OCI-LY3 (cell line): ENCODE measurements around the gene MCHR2.

Experiments used
- H2AFZ ChIP-seq: fragments of 200-600, 300-600 bp; shearing (Covaris generic); 2 replicates; pipeline ENCODE4 v1.6.0; 2014; ENCODE audit warnings: antibody characterized with exemption, low read depth, low read length
- H3K27ac ChIP-seq: fragments of 200-600, 300-600 bp; sonication (generic); 2 replicates; pipeline ENCODE4 v1.5.1; 2014; ENCODE audit warnings: mild to moderate bottlenecking, low read length, moderate library complexity, mixed read lengths
- H3K27me3 ChIP-seq: fragments of 200-600, 300-600 bp; sonication (generic); 2 replicates; pipeline ENCODE4 v1.6.1; 2014; ENCODE audit warnings: low read depth, low read length, mixed read lengths
- H3K36me3 ChIP-seq: fragments of 200-600, 300-600 bp; sonication (generic); replicated peaks from 2 replicates; pipeline ENCODE3; 2014; ENCODE audit warnings: low read depth, low read length, mixed read lengths
- H3K4me1 ChIP-seq: fragments of 300-600, 200-600 bp; sonication (generic); 2 replicates; pipeline ENCODE4 v1.6.1; 2014; ENCODE audit warnings: low read length, mixed read lengths
- H3K4me2 ChIP-seq: fragments of 200-600, 300-600 bp; sonication (generic); 2 replicates; pipeline ENCODE4 v1.6.1; 2014; ENCODE audit warnings: low read length, mixed read lengths
- H3K4me3 ChIP-seq: fragments of 300-600, 200-600 bp; sonication (generic); 2 replicates; pipeline ENCODE4 v1.5.1; 2014; ENCODE audit warnings: antibody characterized with exemption, mild to moderate bottlenecking, low read length, moderate library complexity
- H3K79me2 ChIP-seq: fragments of 300-600, 200-600 bp; shearing (Covaris generic); 2 replicates; pipeline ENCODE4 v1.6.1; 2014; ENCODE audit warnings: mild to moderate bottlenecking, low read length, mixed read lengths
- H3K9ac ChIP-seq: fragments of 300-600, 200-600 bp; shearing (Covaris generic); 2 replicates; pipeline ENCODE4 v1.6.0; 2014; ENCODE audit warnings: mild to moderate bottlenecking, low read length, moderate library complexity
- H3K9me3 ChIP-seq: fragments of 200-600, 300-600 bp; shearing (Covaris generic); 2 replicates; pipeline ENCODE4 v1.6.1; 2014; ENCODE audit warnings: low read length, mixed read lengths; ENCODE audit not compliant: insufficient read depth
- H4K20me1 ChIP-seq: fragments of 200-600, 300-600 bp; sonication (generic); 2 replicates; pipeline ENCODE4 v1.6.1; 2016; ENCODE audit warnings: low read length, mixed read lengths; ENCODE audit not compliant: insufficient read depth
- CTCF ChIP-seq: fragments of 200-600, 300-600 bp; sonication (generic); IDR thresholded peaks from 2 replicates; pipeline ENCODE4 v1.5.1; 2014; ENCODE audit warnings: antibody characterized with exemption, low read length, low read depth
- EZH2phosphoT487 ChIP-seq: fragments of 200-600 bp; shearing (Covaris generic); IDR thresholded peaks from 2 replicates; pipeline ENCODE4 v1.6.1; 2018; ENCODE audit warnings: antibody characterized with exemption, mixed run types, low read depth

Gene MCHR2

GRCh38 chr6:99979953-99980352 is 14.1 kb downstream of the MCHR2 start:
- no peak overlapping the region for H3K27ac ChIP-seq
- H3K4me3 ChIP-seq = no peak overlapping the region
- no peaks in the 10 kb centered on the region for H4K20me1 ChIP-seq
- H2AFZ ChIP-seq = no peak overlapping the region
- no peaks in the 10 kb centered on the region for H3K36me3 ChIP-seq
- no peaks in the 10 kb centered on the region for H3K4me1 ChIP-seq
- no peaks in the 10 kb centered on the region for H3K79me2 ChIP-seq
- H3K27me3 ChIP-seq = no peaks in the 10 kb centered on the region
- TF ChIP-seq CTCF (no peak), EZH2phosphoT487 (no peak)
- no peaks in the 10 kb centered on the region for H3K9me3 ChIP-seq
- no peak overlapping the region for H3K4me2 ChIP-seq
- no peak overlapping the region for H3K9ac ChIP-seq

GRCh38 chr6:99967052-99967451 is 27.0 kb downstream of the MCHR2 start:
- Histone ChIP-seq H3K9ac (no peak overlapping the region), H4K20me1 (no peaks in the 10 kb centered on the region), H3K27me3 (no peaks in the 10 kb centered on the region), H3K79me2 (no peaks in the 10 kb centered on the region), H3K36me3 (no peaks in the 10 kb centered on the region), H3K27ac (no peak overlapping the region), H3K9me3 (no peaks in the 10 kb centered on the region), H2AFZ (no peak overlapping the region), H3K4me2 (no peak overlapping the region), H3K4me3 (no peak overlapping the region), H3K4me1 (no peaks in the 10 kb centered on the region)
- no peak for TF ChIP-seq CTCF
- TF ChIP-seq EZH2phosphoT487 = no peak

- no peaks in the 10 kb centered on the region for H3K9me3 ChIP-seq
- no peaks in the 10 kb centered on the region for H3K27me3 ChIP-seq
- no peaks in the 10 kb centered on the region for H3K4me1 ChIP-seq
- no peak overlapping the region for H3K4me2 ChIP-seq
- no peaks in the 10 kb centered on the region for H3K36me3 ChIP-seq
- TF ChIP-seq CTCF = no peak
- TF ChIP-seq EZH2phosphoT487 = no peak
- H3K9ac ChIP-seq = no peak overlapping the region
- H2AFZ ChIP-seq = no peak overlapping the region
- H3K4me3 ChIP-seq = no peak overlapping the region
- no peaks in the 10 kb centered on the region for H4K20me1 ChIP-seq
- no peak overlapping the region for H3K27ac ChIP-seq
- no peaks in the 10 kb centered on the region for H3K79me2 ChIP-seq
Observed at GRCh38 chr6:99960027-99960426, 34.0 kb downstream of the MCHR2 start.

GRCh38 chr6:99951016-99951805 is 42.8 kb downstream of the MCHR2 start:
- no peak overlapping the region for H3K27ac ChIP-seq
- H4K20me1 ChIP-seq = no peaks in the 10 kb centered on the region
- H2AFZ ChIP-seq = no peak overlapping the region
- H3K4me3 ChIP-seq = no peak overlapping the region
- H3K4me1 ChIP-seq = no peaks in the 10 kb centered on the region
- H3K9me3 ChIP-seq = no peaks in the 10 kb centered on the region
- no peaks in the 10 kb centered on the region for H3K27me3 ChIP-seq
- no peak overlapping the region for H3K4me2 ChIP-seq
- no peaks in the 10 kb centered on the region for H3K36me3 ChIP-seq
- no peaks in the 10 kb centered on the region for H3K79me2 ChIP-seq
- no peak overlapping the region for H3K9ac ChIP-seq
- no peak for TF ChIP-seq CTCF
- no peak for TF ChIP-seq EZH2phosphoT487
